A549 (cell line): ENCODE data around the gene C6orf118.

ENCODE experiments used
- BCL3 ChIP-seq: fragments of >200 bp; sonication (Bioruptor Twin); formaldehyde crosslinking; IDR thresholded peaks from 3 replicates; pipeline ENCODE4 v1.6.1; 2016
- CHD2 ChIP-seq: fragments of 150-350 bp; IDR thresholded peaks from 2 replicates; pipeline ENCODE4 v1.6.1; 2014; ENCODE audit warnings: low read length; ENCODE audit not compliant: partially characterized antibody
- CTCF ChIP-seq: fragments of >200 bp; sonication (Bioruptor Twin); formaldehyde crosslinking; IDR thresholded peaks from 3 replicates; pipeline ENCODE4 v1.5.1; 2016
- EHMT2 ChIP-seq: fragments of 200-600 bp; sonication (generic); IDR thresholded peaks from 2 replicates; pipeline ENCODE4 v1.6.1; 2016; ENCODE audit warnings: antibody characterized with exemption, low read depth, mild to moderate bottlenecking, moderate library complexity
- ELK1 ChIP-seq: fragments of 150-350 bp; IDR thresholded peaks from 2 replicates; pipeline ENCODE4 v1.6.1; 2014; ENCODE audit warnings: low read depth, mild to moderate bottlenecking, low read length
- EP300 ChIP-seq, 2 experiments: fragments of >200 bp; sonication (Bioruptor Twin); formaldehyde crosslinking; IDR thresholded peaks; 2 replicates in 1 of 2; 3 replicates in 1 of 2; pipeline ENCODE4 v1.6.1; 2016 to 2017
- ESRRA ChIP-seq: fragments of 150-350 bp; IDR thresholded peaks from 2 replicates; pipeline ENCODE4 v1.6.1; 2014; ENCODE audit warnings: mild to moderate bottlenecking, low read length, borderline replicate concordance
- HMGXB4 ChIP-seq: fragments of 250-450 bp; sonication (Bioruptor Pico); IDR thresholded peaks from 2 replicates; pipeline ENCODE4 v1.5.0; 2021; ENCODE audit warnings: mild to moderate bottlenecking, moderate library complexity, borderline replicate concordance
- HOXB5 ChIP-seq: fragments of 250-450 bp; sonication (Bioruptor Pico); IDR thresholded peaks from 2 replicates; pipeline ENCODE4 v1.5.0; 2020; ENCODE audit warnings: mild to moderate bottlenecking, moderate library complexity
- JUN ChIP-seq, 2 experiments: fragments of >200 bp; sonication (Bioruptor Twin); formaldehyde crosslinking; IDR thresholded peaks; 2 replicates in 1 of 2; 3 replicates in 1 of 2; pipeline ENCODE4 v1.6.1; 2016 to 2017
- JUNB ChIP-seq: fragments of >200 bp; sonication (Bioruptor Twin); formaldehyde crosslinking; IDR thresholded peaks from 2 replicates; pipeline ENCODE4 v1.6.1; 2016
- POLR2A ChIP-seq: IDR thresholded peaks from 2 replicates; pipeline ENCODE4 v1.6.1; 2012; ENCODE audit warnings: mild to moderate bottlenecking, low read length
- SMC3 ChIP-seq: fragments of >200 bp; sonication (Bioruptor Twin); formaldehyde crosslinking; IDR thresholded peaks from 3 replicates; pipeline ENCODE4 v1.6.1; 2018; ENCODE audit warnings: inconsistent platforms

- no peak for TF ChIP-seq JUN (IDR thresholded peaks at IDR 0.05)
- TF ChIP-seq CTCF, result no peak; the same call in 2 of the 3 replicates
- TF ChIP-seq BCL3, result no peak
- TF ChIP-seq CHD2, result no peak
- no peak for TF ChIP-seq ESRRA
- no peak for TF ChIP-seq JUNB
- TF ChIP-seq POLR2A, result no peak
- TF ChIP-seq SMC3, result no peak
- no peak for TF ChIP-seq ELK1
- TF ChIP-seq HMGXB4 (CRISPR knock-in tag), result no peak
- TF ChIP-seq EP300 (IDR thresholded peaks at IDR 0.05), result no peak
- no peak for TF ChIP-seq EHMT2
- TF ChIP-seq HOXB5 (CRISPR knock-in tag), result no peak
Measured at GRCh38 chr6:165245701-165246100, 63.7 kb downstream of the C6orf118 start.
